ENCODE measurements around the gene SP1. TPM values are rescaled to one million over a fixed set of nuclear protein-coding genes. Genes with fewer than 3 reads are reported as not detected.
"Not testable (repeated sequence)": the region's sequence is repeated elsewhere in the genome, so short reads cannot be mapped to it uniquely, and the experiment has no call there.

SP1 gene
- total RNA-seq, 2 donors from 2014 or later, result 83.6 to 96.8 TPM

GRCh38 chr12:53427905-53428594, 48.1 kb downstream of the SP1 start:
- Histone ChIP-seq H3K4me3 (no peak overlapping the region), H3K27me3 (no peaks in the 10 kb centered on the region), H3K9me3 (no peaks in the 10 kb centered on the region), H3K4me1 (no peaks in the 10 kb centered on the region), H3K36me3 (no peaks in the 10 kb centered on the region), H3K27ac (no peak overlapping the region), H3K9ac (ENCODE audit: low read depth in 2 of 2, low read length in 2 of 2) (no peak overlapping the region)
- no peak for DNase-seq
- no peak for TF ChIP-seq CTCF (IDR thresholded peaks at IDR 0.05)
- intact Hi-C loops (cut with DNase I), result no loop called here

GRCh38 chr12:53428741-53429140, 48.8 kb downstream of the SP1 start:
- intact Hi-C loops (cut with DNase I), result no loop called here

GRCh38 chr12:53430116-53430515, 50.1 kb downstream of the SP1 start:
- H3K27me3 ChIP-seq, result no peaks in the 10 kb centered on the region
- no peak overlapping the region for H3K4me3 ChIP-seq
- no peak for DNase-seq
- no peaks in the 10 kb centered on the region for H3K9me3 ChIP-seq
- H3K4me1 ChIP-seq, result no peaks in the 10 kb centered on the region
- no peak for TF ChIP-seq CTCF (IDR thresholded peaks at IDR 0.05)
- no peaks in the 10 kb centered on the region for H3K36me3 ChIP-seq
- no peak overlapping the region for H3K27ac ChIP-seq
- intact Hi-C loops (cut with DNase I), result no loop called here
- H3K9ac ChIP-seq (ENCODE audit: low read depth in 2 of 2, low read length in 2 of 2), result no peak overlapping the region

More at GRCh38 chr12:53428741-53429140, 48.8 kb downstream of the SP1 start:
- H3K27me3 ChIP-seq, result no peaks in the 10 kb centered on the region
- no peaks in the 10 kb centered on the region for H3K4me1 ChIP-seq
- no peak overlapping the region for H3K4me3 ChIP-seq
- H3K9ac ChIP-seq (ENCODE audit: low read depth in 2 of 2, low read length in 2 of 2), result no peak overlapping the region
- no peaks in the 10 kb centered on the region for H3K9me3 ChIP-seq
- H3K36me3 ChIP-seq, result no peaks in the 10 kb centered on the region
- no peak for TF ChIP-seq CTCF (IDR thresholded peaks at IDR 0.05)
- H3K27ac ChIP-seq, result no peak overlapping the region
- no peak for DNase-seq

GRCh38 chr12:53431187-53431586, 51.2 kb downstream of the SP1 start:
- intact Hi-C loops (cut with DNase I), result no loop called here
- H3K27me3 ChIP-seq, result no peaks in the 10 kb centered on the region
- no peaks in the 10 kb centered on the region for H3K4me1 ChIP-seq
- no peak overlapping the region for H3K4me3 ChIP-seq
- DNase-seq, result no peak
- H3K9ac ChIP-seq (ENCODE audit: low read depth in 2 of 2, low read length in 2 of 2), result no peak overlapping the region
- H3K27ac ChIP-seq, result no peak overlapping the region
- H3K9me3 ChIP-seq, result no peaks in the 10 kb centered on the region
- H3K36me3 ChIP-seq, result no peaks in the 10 kb centered on the region
- TF ChIP-seq CTCF (IDR thresholded peaks at IDR 0.05), result no peak

GRCh38 chr12:53435326-53435725, 55.4 kb downstream of the SP1 start:
- H3K27ac ChIP-seq; H3K27me3 ChIP-seq; H3K4me1 ChIP-seq; intact Hi-C loops (cut with DNase I); H3K9me3 ChIP-seq; DNase-seq; H3K36me3 ChIP-seq; H3K9ac ChIP-seq (ENCODE audit: low read depth in 2 of 2, low read length in 2 of 2); H3K4me3 ChIP-seq: not testable (repeated sequence)

- H3K4me3 ChIP-seq; intact Hi-C loops (cut with DNase I); H3K9ac ChIP-seq (ENCODE audit: low read depth in 2 of 2, low read length in 2 of 2); H3K27ac ChIP-seq; DNase-seq; H3K9me3 ChIP-seq; H3K36me3 ChIP-seq; H3K4me1 ChIP-seq; H3K27me3 ChIP-seq: not testable (repeated sequence)
Observed at GRCh38 chr12:53439582-53439981, 59.6 kb downstream of the SP1 start.
